Omental fat pad (tissue), 4 donors: ENCODE results near the gene UBR1. TPM values are rescaled to one million over a fixed set of nuclear protein-coding genes. Genes with fewer than 3 reads are reported as not detected.
"Not testable (repeated sequence)": the region's sequence is repeated elsewhere in the genome, so short reads cannot be mapped to it uniquely, and the experiment has no call there.

Source experiments
- ATAC-seq: fragments of 150-250 bp; one replicate; pipeline ENCODE4 v1.9.1; 2016; ENCODE audit warnings: mild to moderate bottlenecking, moderate library complexity; ENCODE audit not compliant: low FRiP score
- DNase-seq: peaks from one replicate; pipeline ENCODE4 v3.0.0-alpha.2; 2019; ENCODE audit warnings: low spot score
- total RNA-seq, 4 donors: library from RNA; depleted of rRNA; stranded (reverse); fragments of >200 nt; gene quantifications; one replicate each; pipeline ENCODE4 v1.1.0, GENCODE V29; 2016
- TF ChIP-seq, protein P1 (sequence below), 3 donors: fragments of 450-650 bp; IDR thresholded peaks; one replicate each; pipeline ENCODE4 v1.5.1; 2016 to 2017; ENCODE audit warnings: antibody characterized with exemption in 3 of 3, mild to moderate bottlenecking in 3 of 3, moderate library complexity in 2 of 3

Gene UBR1
- total RNA-seq, 4 donors from 2014 or later: 37.3 to 45.7 (median 43.5) TPM

DNA sequence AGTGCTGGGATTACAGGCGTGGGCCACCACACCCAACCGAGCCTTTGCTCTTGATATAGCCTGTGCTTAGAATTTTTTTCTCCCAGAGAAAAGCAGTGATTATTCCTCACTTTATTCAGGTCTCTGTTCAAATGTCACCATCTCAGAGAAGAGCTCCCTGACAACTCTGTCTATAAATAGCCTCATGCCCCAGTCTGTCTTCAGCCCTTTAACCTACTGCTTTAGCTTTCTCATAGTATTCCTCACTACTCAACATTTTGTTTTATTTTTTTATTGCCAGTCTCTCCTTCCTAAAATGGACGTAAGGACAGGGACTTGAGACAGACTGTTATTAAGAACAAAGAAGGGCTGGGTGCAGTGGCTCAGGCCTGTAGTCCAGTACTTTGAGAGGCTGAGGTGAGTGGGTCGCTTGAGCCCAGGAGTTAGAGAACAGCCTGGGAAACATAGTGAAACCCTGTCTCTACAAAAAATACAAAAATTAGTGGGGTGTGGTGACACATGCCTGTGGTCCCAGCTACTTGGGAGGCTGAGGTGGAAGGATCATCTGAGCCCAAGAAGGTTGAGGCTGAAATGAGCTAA lies 106.5 kb downstream of the UBR1 start:
- TF ChIP-seq, protein P1, sequence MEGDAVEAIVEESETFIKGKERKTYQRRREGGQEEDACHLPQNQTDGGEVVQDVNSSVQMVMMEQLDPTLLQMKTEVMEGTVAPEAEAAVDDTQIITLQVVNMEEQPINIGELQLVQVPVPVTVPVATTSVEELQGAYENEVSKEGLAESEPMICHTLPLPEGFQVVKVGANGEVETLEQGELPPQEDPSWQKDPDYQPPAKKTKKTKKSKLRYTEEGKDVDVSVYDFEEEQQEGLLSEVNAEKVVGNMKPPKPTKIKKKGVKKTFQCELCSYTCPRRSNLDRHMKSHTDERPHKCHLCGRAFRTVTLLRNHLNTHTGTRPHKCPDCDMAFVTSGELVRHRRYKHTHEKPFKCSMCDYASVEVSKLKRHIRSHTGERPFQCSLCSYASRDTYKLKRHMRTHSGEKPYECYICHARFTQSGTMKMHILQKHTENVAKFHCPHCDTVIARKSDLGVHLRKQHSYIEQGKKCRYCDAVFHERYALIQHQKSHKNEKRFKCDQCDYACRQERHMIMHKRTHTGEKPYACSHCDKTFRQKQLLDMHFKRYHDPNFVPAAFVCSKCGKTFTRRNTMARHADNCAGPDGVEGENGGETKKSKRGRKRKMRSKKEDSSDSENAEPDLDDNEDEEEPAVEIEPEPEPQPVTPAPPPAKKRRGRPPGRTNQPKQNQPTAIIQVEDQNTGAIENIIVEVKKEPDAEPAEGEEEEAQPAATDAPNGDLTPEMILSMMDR (IDR thresholded peaks at IDR 0.05): no peak
- ATAC-seq: no peak
- no peak for DNase-seq

DNA sequence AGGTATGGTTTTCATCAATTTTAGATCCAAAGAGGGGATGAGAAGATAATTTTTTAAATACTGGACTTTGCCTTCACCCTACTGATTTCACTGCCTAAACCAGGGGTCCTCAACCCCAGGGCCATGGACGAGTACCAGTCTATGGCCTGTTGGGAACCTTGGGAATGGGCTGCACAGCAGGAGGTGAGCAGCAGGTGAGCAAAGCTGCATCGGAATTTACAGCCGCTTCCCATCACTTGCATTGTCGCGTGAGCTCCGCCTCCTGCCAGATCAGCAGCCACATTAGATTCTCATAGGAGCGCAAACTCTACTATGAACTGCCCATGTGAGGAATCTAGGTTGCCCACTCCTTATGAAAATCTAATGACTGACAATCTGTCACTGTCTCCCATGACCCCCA lies 109.0 kb downstream of the UBR1 start:
- no peak for DNase-seq
- TF ChIP-seq, protein P1 (IDR thresholded peaks at IDR 0.05): no peak
- no peak for ATAC-seq

DNA sequence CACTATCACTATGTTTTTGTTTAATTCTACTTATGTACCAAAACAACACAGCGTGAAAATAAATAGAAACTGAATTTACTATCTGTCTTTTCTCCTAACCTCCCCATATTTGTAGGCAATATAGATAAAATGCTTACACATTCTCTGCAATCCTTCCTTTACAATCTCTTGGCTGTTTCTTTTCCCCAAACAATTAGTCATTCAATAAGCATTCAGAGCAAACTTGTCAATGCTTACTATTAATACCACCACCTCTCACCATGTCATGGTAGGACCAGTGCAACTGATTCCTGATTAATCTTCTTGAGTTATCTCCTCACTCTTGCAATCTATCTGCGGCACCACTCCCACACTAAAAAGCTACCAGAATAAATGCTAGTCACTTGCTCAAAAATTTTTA lies 111.3 kb downstream of the UBR1 start:
- ATAC-seq: no peak
- TF ChIP-seq, protein P1 (IDR thresholded peaks at IDR 0.05): no peak

DNA sequence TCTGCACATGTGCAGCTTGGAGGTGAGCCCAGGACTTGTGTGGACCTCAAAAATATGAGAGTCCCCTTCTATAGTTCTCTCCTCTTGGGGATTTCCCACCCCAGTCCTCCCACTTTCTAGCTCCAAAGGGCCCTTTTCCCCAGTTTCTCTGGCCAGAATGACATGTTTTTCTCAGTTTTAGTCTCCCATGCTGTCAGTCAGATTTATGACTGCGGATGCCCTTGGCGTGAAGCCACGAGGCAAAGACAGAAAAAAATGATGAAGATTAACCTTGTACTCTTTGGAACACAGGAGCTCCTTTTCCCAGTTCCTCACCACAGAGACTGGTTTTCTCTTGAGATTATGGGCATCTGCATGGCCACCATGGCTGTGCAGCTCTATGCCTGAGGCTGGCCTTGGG lies 113.2 kb downstream of the UBR1 start:
- no peak for DNase-seq
- TF ChIP-seq, protein P1 (IDR thresholded peaks at IDR 0.05): no peak
- ATAC-seq: no peak

More for the DNA sequence above, 111.3 kb downstream of the UBR1 start:
- no peak for DNase-seq

DNA sequence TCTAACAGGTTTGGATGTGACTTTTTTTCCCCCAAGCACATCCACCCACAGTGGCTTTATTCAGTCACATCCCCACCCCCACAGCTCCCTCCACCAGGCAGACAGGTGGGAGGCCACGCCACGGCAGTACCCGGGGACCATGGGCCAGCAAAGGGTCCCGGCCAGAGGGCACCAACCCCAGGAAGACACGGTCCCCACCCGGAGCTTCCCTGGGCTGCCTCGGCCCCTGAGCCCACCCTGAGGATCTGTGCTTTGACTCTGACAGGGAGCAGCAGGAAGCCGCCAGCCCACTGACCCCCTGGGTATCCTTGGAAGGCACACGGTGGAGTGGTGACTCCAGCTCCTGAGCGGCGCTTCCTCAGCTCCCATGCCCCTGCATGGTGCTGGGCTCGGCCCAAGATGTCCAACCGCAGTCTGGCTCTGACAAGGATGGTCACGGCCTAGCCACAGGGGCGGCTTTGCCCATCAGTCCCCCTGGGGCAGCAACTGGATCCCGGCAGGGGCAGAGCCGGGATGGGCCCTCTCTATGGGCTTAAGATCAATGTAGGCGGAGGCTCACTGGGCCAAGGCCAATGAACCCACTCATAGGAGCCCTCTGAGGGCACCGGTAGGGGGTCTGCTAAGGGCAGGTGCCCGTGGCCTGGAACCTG lies 119.0 kb downstream of the UBR1 start:
- ATAC-seq: no peak
- DNase-seq: no peak
- TF ChIP-seq, protein P1 (IDR thresholded peaks at IDR 0.05): no peak

DNA sequence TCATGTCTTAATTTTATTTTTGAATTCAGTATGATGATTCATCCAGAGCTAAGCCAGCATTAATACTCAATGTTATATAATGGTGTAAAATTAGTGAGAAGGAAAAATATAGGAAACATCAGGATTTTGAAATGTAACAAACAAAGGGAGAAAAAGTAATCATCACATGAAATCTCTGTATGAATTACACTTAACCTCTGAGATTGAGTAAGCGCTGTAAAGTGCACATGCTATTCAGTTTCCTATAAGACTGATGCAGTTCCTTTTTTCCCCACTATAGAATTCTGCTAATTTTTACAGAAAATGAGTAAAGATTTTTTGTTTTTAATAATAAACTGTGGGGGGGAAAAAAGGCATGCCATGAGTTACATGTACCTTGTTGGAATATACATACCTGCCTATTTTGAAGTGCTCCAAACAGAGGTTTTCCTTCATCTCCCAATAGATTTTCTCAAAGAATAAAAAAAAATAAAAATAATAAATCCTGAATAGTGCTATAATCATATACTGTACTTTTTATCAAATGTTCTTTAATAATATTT lies 121.3 kb downstream of the UBR1 start:
- TF ChIP-seq, protein P1 (IDR thresholded peaks at IDR 0.05): no peak
- DNase-seq (no peak), ATAC-seq (no peak)

DNA sequence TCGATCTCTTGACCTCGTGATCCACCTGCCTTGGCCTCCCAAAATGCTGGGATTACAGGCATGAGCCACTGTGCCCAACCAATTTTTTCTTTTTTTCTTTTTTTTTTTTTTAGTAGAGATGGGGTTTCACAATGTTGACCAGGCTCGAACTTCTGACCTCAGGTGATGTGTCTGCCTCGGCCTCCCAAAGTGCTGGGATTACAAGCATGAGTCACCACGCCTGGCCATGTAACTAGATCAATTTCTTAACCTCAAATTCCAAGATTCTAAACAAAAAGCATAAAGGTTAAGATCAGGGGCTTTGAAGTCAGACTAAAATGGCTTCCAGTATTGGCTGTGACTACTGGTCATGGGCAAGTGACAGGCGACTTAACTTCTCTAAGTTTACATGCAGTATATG lies 126.7 kb downstream of the UBR1 start:
- not testable (repeated sequence) for ATAC-seq, DNase-seq
